MM.1S (cell line): ENCODE results near the gene STAT3.
"Not testable (repeated sequence)": the region's sequence is repeated elsewhere in the genome, so short reads cannot be mapped to it uniquely, and the experiment has no call there.

Experiments used
- DNase-seq: peaks from one replicate; pipeline ENCODE4 v3.0.0-alpha.2; 2015
- H2AFZ ChIP-seq: fragments of 300-600 bp; sonication (generic); 2 replicates; pipeline ENCODE4 v1.6.0; 2016; ENCODE audit warnings: antibody characterized with exemption, low read length
- H3F3A ChIP-seq: fragments of 300-600 bp; sonication (generic); 2 replicates; pipeline ENCODE4 v1.6.1; 2016; ENCODE audit warnings: mild to moderate bottlenecking, antibody characterized with exemption, low read length, moderate library complexity, mixed read lengths; ENCODE audit not compliant: insufficient read depth
- H3K27ac ChIP-seq: fragments of 300-600 bp; sonication (generic); 2 replicates; pipeline ENCODE4 v1.5.1; 2016; ENCODE audit warnings: mild to moderate bottlenecking, low read length
- H3K27me3 ChIP-seq: fragments of 300-600 bp; sonication (generic); replicated peaks from 2 replicates; pipeline ENCODE4 v1.6.0; 2016; ENCODE audit warnings: low read length; ENCODE audit not compliant: insufficient read depth
- H3K36me3 ChIP-seq: fragments of 300-600 bp; sonication (generic); replicated peaks from 2 replicates; pipeline ENCODE4 v1.6.1; 2016; ENCODE audit warnings: mild to moderate bottlenecking, low read length, mixed read lengths; ENCODE audit not compliant: insufficient read depth
- H3K4me1 ChIP-seq: fragments of 300-600 bp; sonication (generic); 2 replicates; pipeline ENCODE4 v1.6.1; 2016; ENCODE audit warnings: low read length, mixed read lengths
- H3K4me2 ChIP-seq: fragments of 300-600 bp; sonication (generic); 2 replicates; pipeline ENCODE4 v1.6.0; 2016; ENCODE audit warnings: low read depth, low read length
- H3K4me3 ChIP-seq: fragments of 300-600 bp; sonication (generic); 2 replicates; pipeline ENCODE4 v1.5.1; 2016; ENCODE audit warnings: low read length, mixed read lengths
- H3K79me2 ChIP-seq: fragments of 300-600 bp; sonication (generic); 2 replicates; pipeline ENCODE4 v1.6.1; 2016; ENCODE audit warnings: mixed run types, low read length, mixed read lengths
- H3K9ac ChIP-seq: fragments of 300-600 bp; sonication (generic); 2 replicates; pipeline ENCODE4 v1.6.1; 2016; ENCODE audit warnings: low read length, mixed read lengths
- H3K9me2 ChIP-seq: fragments of 300-600 bp; sonication (generic); replicated peaks from 2 replicates; pipeline ENCODE4 v1.6.1; 2016; ENCODE audit warnings: mild to moderate bottlenecking, low read length, mixed read lengths; ENCODE audit not compliant: insufficient read depth
- H3K9me3 ChIP-seq: fragments of 300-600 bp; sonication (generic); replicated peaks from 2 replicates; pipeline ENCODE4 v1.6.1; 2016; ENCODE audit warnings: mild to moderate bottlenecking, low read length, mixed read lengths; ENCODE audit not compliant: insufficient read depth
- H4K20me1 ChIP-seq: fragments of 300-600 bp; sonication (generic); 2 replicates; pipeline ENCODE4 v1.6.1; 2016; ENCODE audit warnings: mild to moderate bottlenecking, low read length, moderate library complexity, mixed read lengths; ENCODE audit not compliant: insufficient read depth
- CTCF ChIP-seq: fragments of 300-600 bp; sonication (generic); IDR thresholded peaks from 2 replicates; pipeline ENCODE4 v1.5.1; 2016; ENCODE audit warnings: antibody characterized with exemption, low read length, mixed read lengths
- EZH2 ChIP-seq: fragments of 300-600 bp; sonication (generic); optimal IDR thresholded peaks from 2 replicates; pipeline ENCODE3; 2017; ENCODE audit warnings: low read depth, mild to moderate bottlenecking, antibody characterized with exemption, low read length, mixed read lengths
- EZH2phosphoT487 ChIP-seq: fragments of 300-600 bp; sonication (generic); IDR thresholded peaks from 2 replicates; pipeline ENCODE4 v1.6.1; 2018; ENCODE audit warnings: antibody characterized with exemption, low read length

STAT3 gene

GRCh38 chr17:42303694-42304093, 84.5 kb downstream of the STAT3 start:
- H3K36me3 ChIP-seq: no peaks in the 10 kb centered on the region
- H3K27me3 ChIP-seq: no peaks in the 10 kb centered on the region
- H3K27ac ChIP-seq: no peak overlapping the region
- H4K20me1 ChIP-seq: no peaks in the 10 kb centered on the region
- H3F3A ChIP-seq: no peaks in the 10 kb centered on the region
- no peak overlapping the region for H3K4me2 ChIP-seq
- TF ChIP-seq EZH2 (no peak), CTCF (no peak), EZH2phosphoT487 (no peak)
- H3K79me2 ChIP-seq: no peaks in the 10 kb centered on the region
- H3K9me3 ChIP-seq: no peaks in the 10 kb centered on the region
- H3K4me3 ChIP-seq: no peak overlapping the region
- H2AFZ ChIP-seq: no peak overlapping the region
- H3K9ac ChIP-seq: no peak overlapping the region
- no peaks in the 10 kb centered on the region for H3K9me2 ChIP-seq
- DNase-seq: no peak
- H3K4me1 ChIP-seq: no peaks in the 10 kb centered on the region

DNA sequence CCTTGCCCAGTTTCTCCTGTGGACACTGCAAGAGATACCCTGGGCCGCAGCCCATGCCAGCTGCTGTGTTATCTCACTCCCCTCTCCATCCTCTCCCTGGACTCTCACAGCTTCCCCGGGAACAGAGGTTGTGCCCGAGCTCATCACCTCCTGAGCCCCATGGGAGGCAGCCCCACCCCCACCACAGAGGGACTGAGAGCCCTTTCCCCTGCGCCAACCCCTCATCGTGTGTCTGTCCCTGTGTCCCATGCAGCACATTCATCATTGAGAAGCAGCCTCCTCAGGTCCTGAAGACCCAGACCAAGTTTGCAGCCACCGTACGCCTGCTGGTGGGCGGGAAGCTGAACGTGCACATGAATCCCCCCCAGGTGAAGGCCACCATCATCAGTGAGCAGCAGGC, 87.2 kb downstream of the STAT3 start:
- no peak overlapping the region for H3K4me3 ChIP-seq
- H3K4me1 ChIP-seq: no peaks in the 10 kb centered on the region
- no peaks in the 10 kb centered on the region for H4K20me1 ChIP-seq
- DNase-seq: no peak
- H3K9ac ChIP-seq: no peak overlapping the region
- H3K79me2 ChIP-seq: no peaks in the 10 kb centered on the region
- no peak for TF ChIP-seq CTCF
- no peaks in the 10 kb centered on the region for H3K27me3 ChIP-seq
- no peaks in the 10 kb centered on the region for H3K36me3 ChIP-seq
- H3K4me2 ChIP-seq: no peak overlapping the region
- H3F3A ChIP-seq: no peaks in the 10 kb centered on the region
- no peaks in the 10 kb centered on the region for H3K9me2 ChIP-seq
- no peak overlapping the region for H3K27ac ChIP-seq
- no peaks in the 10 kb centered on the region for H3K9me3 ChIP-seq
- no peak overlapping the region for H2AFZ ChIP-seq

DNA sequence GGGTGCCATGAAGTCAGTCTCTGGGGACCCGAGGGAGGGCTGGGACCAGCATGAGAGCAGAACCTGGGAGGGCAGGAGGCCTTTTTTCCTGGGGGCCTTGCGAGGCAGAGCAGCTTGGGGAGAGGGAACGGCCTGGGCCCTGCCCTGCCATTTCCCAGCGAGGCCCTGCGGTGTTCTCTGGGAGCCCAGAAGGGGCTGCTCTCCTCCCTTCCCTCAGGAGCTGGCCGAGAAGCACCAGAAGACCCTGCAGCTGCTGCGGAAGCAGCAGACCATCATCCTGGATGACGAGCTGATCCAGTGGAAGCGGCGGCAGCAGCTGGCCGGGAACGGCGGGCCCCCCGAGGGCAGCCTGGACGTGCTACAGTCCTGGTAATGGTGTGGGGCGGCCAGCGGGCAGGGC, 88.3 kb downstream of the STAT3 start:
- H3K9ac ChIP-seq, H3F3A ChIP-seq, H4K20me1 ChIP-seq, H3K27ac ChIP-seq, DNase-seq, H3K36me3 ChIP-seq, H3K9me3 ChIP-seq, H3K4me3 ChIP-seq, H3K4me1 ChIP-seq, H2AFZ ChIP-seq, H3K9me2 ChIP-seq, H3K4me2 ChIP-seq, H3K27me3 ChIP-seq, H3K79me2 ChIP-seq: not testable (repeated sequence)

DNA sequence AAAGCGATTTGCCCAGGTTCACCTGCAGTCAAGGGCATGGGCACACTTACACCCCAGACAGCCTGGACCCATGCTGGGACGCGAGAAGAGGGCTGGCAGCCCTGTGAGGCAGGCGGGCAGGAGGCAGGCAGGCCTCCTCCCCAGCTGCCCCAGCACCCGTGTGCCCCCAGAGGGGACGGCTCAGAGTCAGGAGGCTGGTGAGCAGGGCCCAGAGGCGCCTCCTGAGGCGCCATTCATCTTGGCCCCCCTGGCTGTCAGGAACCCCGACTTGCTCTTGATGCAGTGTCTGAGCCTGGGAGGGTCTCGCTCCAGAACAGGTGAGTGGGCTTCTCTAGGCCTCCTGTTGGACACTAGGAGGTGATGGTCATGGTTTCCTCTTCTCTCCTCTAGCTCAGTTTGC, 88.9 kb downstream of the STAT3 start:
- not testable (repeated sequence) for H3K4me3 ChIP-seq, H3K9me2 ChIP-seq, H3K9ac ChIP-seq, H3K27ac ChIP-seq, H3K79me2 ChIP-seq, H2AFZ ChIP-seq, H3K36me3 ChIP-seq, DNase-seq, H3K9me3 ChIP-seq, H3K4me2 ChIP-seq, H4K20me1 ChIP-seq, H3K27me3 ChIP-seq, H3K4me1 ChIP-seq, H3F3A ChIP-seq

DNA sequence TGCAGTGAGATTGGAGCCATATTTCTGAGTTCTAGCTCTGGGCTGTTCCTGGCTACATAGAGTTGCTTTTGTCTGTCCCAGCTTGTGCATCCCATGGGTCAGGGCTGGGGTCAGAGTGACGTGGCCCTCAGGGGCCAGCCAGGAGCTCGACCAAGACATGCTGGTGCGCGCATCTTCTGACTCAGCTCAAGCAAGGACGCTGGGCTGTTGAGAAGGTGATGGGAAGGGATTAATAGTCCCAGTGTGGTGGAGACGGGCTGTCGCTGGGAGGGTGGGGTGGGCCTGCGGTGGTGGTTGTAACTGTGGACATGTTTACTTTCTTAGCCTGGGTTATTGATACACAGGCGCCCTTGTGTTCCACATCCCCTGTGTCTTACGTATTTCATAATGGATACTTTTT, 90.5 kb downstream of the STAT3 start:
- H3K27me3 ChIP-seq, H3K79me2 ChIP-seq, H3K27ac ChIP-seq, H2AFZ ChIP-seq, H3K9ac ChIP-seq, H3K4me2 ChIP-seq, H4K20me1 ChIP-seq, H3F3A ChIP-seq, H3K4me1 ChIP-seq, H3K9me2 ChIP-seq, H3K4me3 ChIP-seq, H3K36me3 ChIP-seq, H3K9me3 ChIP-seq, DNase-seq: not testable (repeated sequence)
